K562 (cell line): ENCODE results near the gene SUGT1. TPM values are rescaled to one million over a fixed set of nuclear protein-coding genes. Genes with fewer than 3 reads are reported as not detected.
"Not testable (repeated sequence)": the region's sequence is repeated elsewhere in the genome, so short reads cannot be mapped to it uniquely, and the experiment has no call there.

Experiments used
- ATAC-seq: fragments of 200-7000 bp; cut with Tn5 transposase; 3 replicates; pipeline ENCODE4 v1.9.1; 2020; ENCODE audit warnings: moderate library complexity
- BruUV-seq: library from RNA; stranded (reverse); fragments of 400-500 nt; replicated peaks from 2 replicates; lab custom pipeline; 2021; lab: Mats Ljungman, UMichigan
- CTCF ChIA-PET: fragments of 300-600 bp; formaldehyde crosslinking; extraction: SDS; loops from one replicate; lab custom pipeline; 2021; ENCODE audit warnings: low intra/inter-chr PET ratio; lab: Yijun Ruan, JAX
- POLR2A ChIA-PET: fragments of 300-600, 350-650 bp; sonication (Branson Sonifier 250); formaldehyde crosslinking; extraction: SDS; loops from one replicate; lab custom pipeline; 2021; ENCODE audit warnings: antibody characterized with exemption, inconsistent platforms; lab: Yijun Ruan, JAX
- DNase-seq, 4 experiments: peaks; one replicate each; pipeline versions ENCODE4 v3.0.0 to v3.0.0-alpha.2; 2011 to 2018; ENCODE audit warnings: low spot score in 3 of 4, mixed read lengths in 3 of 4; ENCODE audit errors: extremely low read depth in 1 of 4
- FAIRE-seq: peaks from 2 replicates; lab custom pipeline; 2011; peaks lifted over from hg19 to GRCh38; lab: Jason Lieb, UNC
- H2AFZ ChIP-seq: 2 replicates; pipeline ENCODE4 v1.6.0; 2011; ENCODE audit warnings: low read depth, low read length, control low read depth, inconsistent platforms
- H3K27ac ChIP-seq: fragments of 200-600 bp; 3 replicates; pipeline ENCODE4 v1.8.0; 2011; ENCODE audit warnings: low read depth, mild to moderate bottlenecking, control low read depth, inconsistent platforms, low read length, moderate library complexity, mixed read lengths; ENCODE audit errors: extremely low read depth
- H3K27me3 ChIP-seq, 2 experiments: fragments of 300-600 bp in 1 of 2; 2 replicates in 1 of 2; 3 replicates in 1 of 2; pipeline versions ENCODE4 v1.6.0 to v1.8.0; 2011; ENCODE audit warnings: inconsistent platforms in 2 of 2, low read length in 2 of 2, mild to moderate bottlenecking in 1 of 2, mixed read lengths in 1 of 2, moderate library complexity in 1 of 2; ENCODE audit not compliant: control insufficient read depth in 2 of 2, insufficient read depth in 2 of 2
- H3K36me3 ChIP-seq: fragments of 300-600 bp; 3 replicates; pipeline ENCODE4 v1.8.0; 2011; ENCODE audit warnings: mild to moderate bottlenecking, low read length, inconsistent platforms; ENCODE audit not compliant: control insufficient read depth, insufficient read depth
- H3K4me1 ChIP-seq, 2 experiments: fragments of 200-600 bp in 1 of 2; replicated peaks in 1 of 2; 2 replicates in 1 of 2; 3 replicates in 1 of 2; pipeline versions ENCODE4 v1.5.1 to v1.8.0; 2011; ENCODE audit warnings: inconsistent platforms in 2 of 2, low read length in 2 of 2, mild to moderate bottlenecking in 1 of 2, mixed read lengths in 1 of 2, moderate library complexity in 1 of 2; ENCODE audit not compliant: control insufficient read depth in 2 of 2, insufficient read depth in 2 of 2
- H3K4me2 ChIP-seq: 2 replicates; pipeline ENCODE4 v1.6.1; 2011; ENCODE audit warnings: low read length, control low read depth, inconsistent platforms, mixed read lengths; ENCODE audit not compliant: insufficient read depth
- H3K4me3 ChIP-seq: fragments of 200-600 bp; sonication (generic), shearing (Covaris generic); 2 replicates; pipeline ENCODE4 v1.5.1; 2016; ENCODE audit warnings: control low read depth, inconsistent platforms
- H3K79me2 ChIP-seq: fragments of 200-600 bp; 3 replicates; pipeline ENCODE4 v1.8.0; 2011; ENCODE audit warnings: low read length, inconsistent platforms; ENCODE audit not compliant: control insufficient read depth, insufficient read depth
- H3K9ac ChIP-seq, 2 experiments: 2 replicates each; pipeline versions ENCODE4 v1.6.0 to v1.6.1; 2011; ENCODE audit warnings: low read depth in 2 of 2, low read length in 2 of 2, control low read depth in 1 of 2, inconsistent platforms in 1 of 2, mild to moderate bottlenecking in 1 of 2, mixed read lengths in 1 of 2; ENCODE audit not compliant: insufficient read depth in 1 of 2
- H3K9me1 ChIP-seq: one replicate; pipeline ENCODE4 v1.6.0; 2011; ENCODE audit warnings: inconsistent platforms, mild to moderate bottlenecking, low read length, moderate library complexity; ENCODE audit not compliant: control insufficient read depth, insufficient read depth
- H3K9me3 ChIP-seq: replicated peaks from 2 replicates; pipeline ENCODE4 v1.5.1; 2011; ENCODE audit warnings: low read depth, low read length, inconsistent platforms; ENCODE audit not compliant: control insufficient read depth, insufficient read depth
- H4K20me1 ChIP-seq: replicated peaks from 2 replicates; pipeline ENCODE4 v1.6.1; 2011; ENCODE audit warnings: low read length, inconsistent platforms, mixed read lengths; ENCODE audit not compliant: control insufficient read depth, insufficient read depth
- ADNP ChIP-seq: fragments of 200-800 bp; sonication (Bioruptor generic); IDR thresholded peaks from 2 replicates; pipeline ENCODE4 v1.6.1; 2016; ENCODE audit warnings: missing genetic modification characterization, missing compliant biosample characterization
- ARID1B ChIP-seq: fragments of 450-650 bp; IDR thresholded peaks from 2 replicates; pipeline ENCODE4 v1.6.1; 2016; ENCODE audit warnings: antibody characterized with exemption, mild to moderate bottlenecking, inconsistent platforms
- CBFA2T3 ChIP-seq: fragments of 450-650 bp; IDR thresholded peaks from 2 replicates; pipeline ENCODE4 v1.6.1; 2017
- CXXC5 ChIP-seq: fragments of 250-450 bp; sonication (Bioruptor Pico); IDR thresholded peaks from 2 replicates; pipeline ENCODE4 v1.8.0; 2022; ENCODE audit warnings: inconsistent platforms, mild to moderate bottlenecking, moderate library complexity
- TAL1 ChIP-seq: fragments of 450-650 bp; IDR thresholded peaks from 2 replicates; pipeline ENCODE4 v1.6.1; 2016; ENCODE audit warnings: mild to moderate bottlenecking
- ZNF121 ChIP-seq: sonication (generic); formaldehyde crosslinking; conservative IDR thresholded peaks from 2 replicates; pipeline ENCODE4 v1.8.0; 2022; ENCODE audit warnings: missing genetic modification reagents
- WGBS: fragments of 100-300 bp; shearing (Covaris generic); methylation state at CpG from one replicate; pipeline ENCODE4 v1.1.6; 2016; ENCODE audit warnings: low coverage, mixed read lengths; ENCODE audit not compliant: insufficient coverage; ENCODE audit errors: missing lambda C conversion rate; 5-methylcytosine and 5-hydroxymethylcytosine counted together
- in situ Hi-C: fragments of 300-500 bp; cut with MboI; formaldehyde crosslinking; loops from 4 replicates; pipeline ENCODE4 v1.15.0; 2018; ENCODE audit warnings: inconsistent platforms, mixed read lengths
- intact Hi-C: fragments of 100-400 bp; cut with micrococcal nuclease; formaldehyde crosslinking; loops from 2 replicates; pipeline ENCODE4 v1.14.2; 2022
- polyA plus RNA-seq, 8 experiments: library from polyadenylated mRNA; depleted of rRNA in 4 of 8; stranded (reverse) in 5 of 8; unstranded in 3 of 8; fragments of >200 nt; fragmentation: Nextera tagmentation in 2 of 8; fragmentation: Illumina TruSeq in 1 of 8; extraction: Ambion mirVana in 2 of 8; extraction: Trizol in 1 of 8; gene quantifications; 2 replicates each; pipeline versions ENCODE4 v1.2.1 to v1.2.3, GENCODE V29; 2011 to 2014; ENCODE audit warnings: inconsistent platforms in 1 of 8, missing spikeins in 1 of 8
- total RNA-seq, 7 experiments: library from RNA; depleted of rRNA in 6 of 7; stranded (reverse); fragments of >200 nt in 6 of 7; fragmentation: Illumina TruSeq in 2 of 7; extraction: Trizol in 2 of 7; gene quantifications; 2 replicates each; pipeline versions ENCODE4 v1.2.1 to v1.2.3, GENCODE V29; 2011 to 2021; ENCODE audit warnings: low replicate concordance in 1 of 7
- TF ChIP-seq, protein P1 (sequence below): fragments of 250-450 bp; sonication (Bioruptor Pico); IDR thresholded peaks from 2 replicates; pipeline ENCODE4 v1.5.0; 2021

SUGT1 gene
- total and polyA plus RNA-seq, 9 of the 15 experiments (the other 6 are each of a cell fraction or from before 2014, with no cell fraction given), result 38.1 to 67.1 (median 53.8) TPM

DNA sequence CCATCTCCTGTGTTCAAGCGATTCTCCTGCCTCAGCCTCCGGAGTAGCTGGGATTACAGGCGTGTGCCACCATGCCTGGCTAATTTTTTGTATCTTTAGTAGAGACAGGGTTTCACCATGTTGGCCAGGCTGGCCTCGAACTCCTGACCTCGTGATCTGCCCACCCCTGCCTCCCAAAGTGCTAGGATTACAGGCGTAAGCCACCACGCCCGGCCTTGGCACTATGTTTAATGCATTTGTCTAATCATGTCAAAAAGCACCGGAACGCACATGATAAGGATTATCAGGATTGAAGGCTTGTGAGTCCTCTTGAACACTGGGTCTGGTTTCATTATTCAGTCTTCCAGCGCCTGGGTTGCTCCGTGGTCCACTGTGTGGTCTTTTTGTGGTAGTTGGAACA lies 55.6 kb downstream of the SUGT1 start:
- H2AFZ ChIP-seq, H3K79me2 ChIP-seq, FAIRE-seq, ATAC-seq, intact Hi-C loops, CTCF ChIA-PET, H3K9ac ChIP-seq, H3K4me1 ChIP-seq, H3K27me3 ChIP-seq, H3K4me2 ChIP-seq, H3K9me3 ChIP-seq, in situ Hi-C loops, H3K36me3 ChIP-seq, H3K27ac ChIP-seq, H3K9me1 ChIP-seq, BruUV-seq, H3K4me3 ChIP-seq, DNase-seq, H4K20me1 ChIP-seq: not testable (repeated sequence)
- 10% methylated on average over 11 of the region's 12 CpGs for WGBS
- TF ChIP-seq CXXC5 (CRISPR knock-in tag), result peak; percentile 36
- TF ChIP-seq TAL1, result peak; percentile 30; the same call in 1 of the 2 replicates
- 0 out of 2 replicates have a peak, but pooled peaks have one; percentile 11 for TF ChIP-seq CBFA2T3
- peak; percentile 74 for TF ChIP-seq ADNP (tag)
- TF ChIP-seq ARID1B, result peak; percentile 16; the same call in 1 of the 2 replicates
- POLR2A ChIA-PET, result interaction anchor here (1.0 kb wide), 1 partner anchor 101 kb away, joined by 3 read pairs; no protein-coding TSS in a partner anchor

DNA sequence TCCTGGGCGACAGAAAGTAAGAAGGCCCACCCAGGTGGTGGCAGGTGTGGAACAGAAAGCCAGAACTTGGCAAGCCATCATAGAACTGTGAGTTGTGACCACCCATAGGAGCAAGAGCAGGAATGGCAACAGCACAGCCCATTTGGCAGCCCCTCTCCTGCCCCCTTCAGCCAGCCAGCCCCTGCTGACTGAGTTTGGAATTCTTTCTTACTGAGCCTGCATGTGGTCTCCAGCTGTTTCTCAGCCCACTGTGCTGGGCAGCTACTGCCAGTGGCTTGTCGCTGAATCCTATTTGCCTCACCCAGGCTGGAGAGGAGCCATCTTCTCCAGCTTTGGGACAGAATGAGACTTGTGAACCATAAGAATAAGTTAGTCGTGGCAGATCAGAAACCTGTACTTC lies 58.6 kb downstream of the SUGT1 start:
- ATAC-seq (no peak; the same call in 1 of the 3 replicates), DNase-seq (no peak), FAIRE-seq (no peak)
- H3K4me1 ChIP-seq, result no peaks in the 10 kb centered on the region
- H3K9me3 ChIP-seq, result no peaks in the 10 kb centered on the region
- no peak overlapping the region for H3K4me3 ChIP-seq
- CTCF ChIA-PET, result no interaction called here
- intact Hi-C loops (no loop called here), in situ Hi-C loops (no loop called here)
- no peaks in the 10 kb centered on the region for H3K36me3 ChIP-seq
- TF ChIP-seq, protein P1, sequence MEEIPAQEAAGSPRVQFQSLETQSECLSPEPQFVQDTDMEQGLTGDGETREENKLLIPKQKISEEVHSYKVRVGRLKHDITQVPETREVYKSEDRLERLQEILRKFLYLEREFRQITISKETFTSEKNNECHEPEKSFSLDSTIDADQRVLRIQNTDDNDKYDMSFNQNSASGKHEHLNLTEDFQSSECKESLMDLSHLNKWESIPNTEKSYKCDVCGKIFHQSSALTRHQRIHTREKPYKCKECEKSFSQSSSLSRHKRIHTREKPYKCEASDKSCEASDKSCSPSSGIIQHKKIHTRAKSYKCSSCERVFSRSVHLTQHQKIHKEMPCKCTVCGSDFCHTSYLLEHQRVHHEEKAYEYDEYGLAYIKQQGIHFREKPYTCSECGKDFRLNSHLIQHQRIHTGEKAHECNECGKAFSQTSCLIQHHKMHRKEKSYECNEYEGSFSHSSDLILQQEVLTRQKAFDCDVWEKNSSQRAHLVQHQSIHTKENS (CRISPR knock-in tag), result no peak
- TF ChIP-seq ZNF121 (CRISPR knock-in tag), result no peak
- WGBS, result 10% methylated on average over 2 of the region's 3 CpGs
- H3K4me2 ChIP-seq, result no peak overlapping the region
- no peaks in the 10 kb centered on the region for H3K79me2 ChIP-seq
- POLR2A ChIA-PET, result no interaction called here
- H3K27me3 ChIP-seq, result no peaks in the 10 kb centered on the region
- no TSS peak for BruUV-seq
- H3K9ac ChIP-seq, result no peak overlapping the region
- no peak overlapping the region for H3K27ac ChIP-seq
- no peaks in the 10 kb centered on the region for H4K20me1 ChIP-seq
- no peak overlapping the region for H2AFZ ChIP-seq
- H3K9me1 ChIP-seq, result no peaks in the 10 kb centered on the region
